ENCODE results near the gene CYB5A.

The CYB5A gene

GRCh38 chr18:74243127-74243526 lies 48.6 kb downstream of the CYB5A start:
- TF ChIP-seq CTCF (IDR thresholded peaks at IDR 0.05; ENCODE audit: low read depth, low read length) = no peak
- Histone ChIP-seq H3K36me3 (no peaks in the 10 kb centered on the region), H3K4me1 (no peaks in the 10 kb centered on the region), H3K27me3 (no peaks in the 10 kb centered on the region), H3K9me3 (no peaks in the 10 kb centered on the region), H3K4me3 (ENCODE audit: low read depth, low read length) (no peak overlapping the region)
- no peak for DNase-seq

DNA sequence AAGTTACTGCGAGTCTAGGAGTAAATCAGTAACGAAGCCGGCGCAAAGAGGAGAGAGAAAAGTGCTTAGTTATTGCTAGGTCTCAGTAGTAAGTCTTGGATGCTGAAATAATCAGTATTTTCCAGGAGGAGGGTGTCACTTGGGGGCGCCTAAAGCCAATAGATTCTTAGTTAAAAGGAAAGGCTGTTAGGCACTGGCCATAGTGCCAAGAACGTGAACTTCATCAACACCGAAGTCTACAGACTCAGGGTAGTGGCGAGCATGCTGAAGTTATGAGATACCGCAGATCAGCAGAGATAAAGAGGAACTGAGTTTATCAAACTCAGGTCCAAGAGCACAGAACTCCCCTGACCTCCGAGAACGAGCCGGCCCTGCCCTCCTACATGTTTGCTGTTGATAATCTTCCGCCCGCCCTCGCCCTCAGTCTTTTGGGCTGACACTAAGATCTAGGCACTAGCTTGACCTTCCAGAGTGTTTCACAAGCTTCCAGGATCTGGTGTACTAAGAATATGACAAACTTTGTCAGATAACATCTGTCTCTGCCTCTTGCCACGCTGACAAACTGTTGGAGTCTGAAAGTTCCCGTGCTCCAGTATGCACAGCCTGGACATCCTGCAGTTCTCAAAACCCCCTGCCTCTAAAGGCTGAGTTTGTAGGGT lies 49.2 kb downstream of the CYB5A start:
- no peak; the same call in 1 of the 2 replicates for TF ChIP-seq CTCF (IDR thresholded peaks at IDR 0.05; ENCODE audit: low read depth, low read length)
- DNase-seq = no peak
- no peaks in the 10 kb centered on the region for H3K4me1 ChIP-seq
- H3K36me3 ChIP-seq = no peaks in the 10 kb centered on the region
- H3K4me3 ChIP-seq (ENCODE audit: low read depth, low read length) = no peak overlapping the region
- H3K27me3 ChIP-seq = no peaks in the 10 kb centered on the region
- H3K9me3 ChIP-seq = no peaks in the 10 kb centered on the region

- Histone ChIP-seq H3K4me1 (no peaks in the 10 kb centered on the region), H3K27me3 (no peaks in the 10 kb centered on the region), H3K36me3 (no peaks in the 10 kb centered on the region), H3K9me3 (no peaks in the 10 kb centered on the region), H3K4me3 (ENCODE audit: low read depth, low read length) (no peak overlapping the region)
- no peak for TF ChIP-seq CTCF (IDR thresholded peaks at IDR 0.05; ENCODE audit: low read depth, low read length)
- no peak for DNase-seq
Observed at GRCh38 chr18:74241970-74242369, 49.8 kb downstream of the CYB5A start.

DNA sequence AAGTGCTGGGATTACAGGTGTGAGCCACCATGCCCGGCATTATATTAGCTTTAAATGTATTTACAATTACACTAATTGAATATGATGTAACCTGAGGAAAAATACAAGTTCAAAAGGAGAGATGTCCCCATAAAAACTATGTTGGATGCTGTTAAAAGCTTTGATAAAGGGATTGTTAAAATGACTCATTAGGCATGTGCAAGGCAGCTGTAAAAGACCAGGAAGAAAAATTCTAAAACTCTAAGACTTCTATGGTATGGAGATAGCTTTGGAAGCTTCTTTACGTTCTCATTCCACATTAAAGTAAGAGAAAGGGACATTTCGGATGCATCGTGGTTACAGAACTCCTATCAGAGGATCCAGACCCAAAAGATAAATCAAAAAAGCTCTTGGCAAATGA lies 50.3 kb downstream of the CYB5A start:
- Histone ChIP-seq H3K4me3 (ENCODE audit: low read depth, low read length) (no peak overlapping the region), H3K4me1 (no peaks in the 10 kb centered on the region), H3K27me3 (no peaks in the 10 kb centered on the region), H3K9me3 (no peaks in the 10 kb centered on the region), H3K36me3 (no peaks in the 10 kb centered on the region)
- DNase-seq = no peak
- no peak for TF ChIP-seq CTCF (IDR thresholded peaks at IDR 0.05; ENCODE audit: low read depth, low read length)

DNA sequence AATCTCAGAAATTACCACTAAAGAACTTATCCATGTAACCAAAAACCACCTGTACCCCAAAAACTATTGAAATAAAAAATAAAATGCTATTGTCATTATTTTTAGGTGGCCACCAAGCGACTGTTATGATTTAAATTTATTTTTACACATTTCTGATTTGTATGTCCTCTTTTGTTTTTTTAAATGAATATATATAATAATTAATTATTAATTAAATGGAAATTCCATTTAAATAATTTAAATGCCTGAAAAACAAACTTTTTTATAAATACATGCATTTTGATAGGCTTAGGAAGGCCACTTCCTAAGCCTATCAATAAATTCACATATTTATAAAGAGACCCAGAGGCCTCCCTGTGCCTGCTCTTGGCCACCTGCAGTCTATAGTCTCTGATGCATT lies 52.2 kb downstream of the CYB5A start:
- no peak for TF ChIP-seq CTCF (IDR thresholded peaks at IDR 0.05; ENCODE audit: low read depth, low read length)
- Histone ChIP-seq H3K4me1 (no peaks in the 10 kb centered on the region), H3K4me3 (ENCODE audit: low read depth, low read length) (no peak overlapping the region), H3K27me3 (no peaks in the 10 kb centered on the region), H3K36me3 (no peaks in the 10 kb centered on the region), H3K9me3 (no peaks in the 10 kb centered on the region)
- no peak for DNase-seq

DNA sequence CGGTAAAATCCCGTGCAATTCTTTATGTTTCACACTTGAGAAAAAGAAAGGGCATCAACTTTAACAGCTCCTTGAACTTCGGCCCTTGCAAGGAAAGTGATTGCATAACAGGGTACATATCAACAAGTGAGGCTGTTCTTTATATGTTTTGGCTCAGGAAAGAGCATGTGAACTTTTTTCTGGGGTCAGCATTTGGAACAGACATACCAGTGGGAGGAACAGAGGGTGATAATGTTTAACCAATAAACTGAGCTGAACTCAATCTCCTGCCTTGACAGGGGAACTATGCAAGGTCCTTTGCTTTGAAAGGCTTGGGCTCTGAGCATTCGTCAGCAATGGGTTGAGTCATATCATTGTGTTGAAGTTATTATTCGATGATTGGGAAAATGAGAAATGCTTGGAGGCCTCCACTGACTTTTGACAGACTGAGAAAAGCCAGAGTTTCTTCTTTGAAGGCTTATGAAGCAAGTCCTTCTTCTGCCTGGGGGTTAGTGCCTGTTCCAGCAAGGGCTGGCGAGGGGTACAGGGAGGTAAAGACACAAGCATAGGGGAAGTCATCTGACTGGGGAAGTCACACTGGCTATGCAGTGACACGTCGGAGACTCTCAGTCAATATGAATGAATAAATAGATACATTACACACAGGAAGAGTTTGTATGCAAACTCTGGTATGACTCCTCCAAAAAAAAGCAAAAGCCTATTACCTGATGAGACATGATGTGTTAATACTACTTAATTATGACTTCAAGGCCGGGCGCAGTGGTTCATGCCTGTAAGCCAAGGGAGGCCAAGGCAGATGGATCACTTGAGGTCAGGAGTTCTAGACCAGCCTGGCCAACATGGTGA lies 57.2 kb downstream of the CYB5A start:
- Histone ChIP-seq H3K4me3 (ENCODE audit: low read depth, low read length) (no peak overlapping the region), H3K4me1 (no peaks in the 10 kb centered on the region), H3K27me3 (no peaks in the 10 kb centered on the region), H3K9me3 (no peaks in the 10 kb centered on the region), H3K36me3 (no peaks in the 10 kb centered on the region)
- no peak for DNase-seq
- TF ChIP-seq CTCF (IDR thresholded peaks at IDR 0.05; ENCODE audit: low read depth, low read length) = no peak
